Peyer's patch (tissue), 4 donors: ENCODE data around the gene SMIM27.

Source experiments
- CTCF ChIP-seq, 6 experiments: fragments of 450-650 bp in 4 of 6; fragments of 200-600 bp in 2 of 6; sonication (generic) in 1 of 6; IDR thresholded peaks; one replicate each; pipeline ENCODE4 v1.5.1; 2017 to 2019; ENCODE audit warnings: antibody characterized with exemption in 6 of 6, mild to moderate bottlenecking in 3 of 6, moderate library complexity in 1 of 6
- POLR2A ChIP-seq, 2 donors: fragments of 450-650 bp; IDR thresholded peaks; one replicate each; pipeline ENCODE4 v1.5.1; 2017; ENCODE audit warnings: antibody characterized with exemption in 2 of 2, mild to moderate bottlenecking in 2 of 2, moderate library complexity in 2 of 2

- TF ChIP-seq CTCF (IDR thresholded peaks at IDR 0.05) (peak in 5 of 6 experiments; percentile 8 to 74 (median 67)), POLR2A (IDR thresholded peaks at IDR 0.05) (peak in 1 of 2 donors; percentile 46)
These were observed 26.0 kb upstream of the SMIM27 start, which contains the start of gene RIGI for GRCh38 chr9:32526041-32526706.
